Spleen (tissue), 7 donors: ENCODE data around the gene TGFA.

Experiments
- POLR2A ChIP-seq, 3 donors: fragments of 450-650 bp; IDR thresholded peaks; one replicate each; pipeline ENCODE4 v1.5.1; 2017; ENCODE audit warnings: antibody characterized with exemption in 3 of 3, mild to moderate bottlenecking in 1 of 3
- TF ChIP-seq, protein P1 (sequence below), 11 experiments: fragments of 200-600 bp in 7 of 11; fragments of 450-650 bp in 4 of 11; sonication (generic) in 4 of 11; IDR thresholded peaks in 8 of 11; conservative IDR thresholded peaks in 3 of 11; 1 replicate in 7 of 11; 2 replicates in 4 of 11; pipeline versions ENCODE4 v1.4.0 to v1.8.0; 2016 to 2021; ENCODE audit warnings: antibody characterized with exemption in 11 of 11, inconsistent platforms in 4 of 11, mild to moderate bottlenecking in 1 of 11
- donor health status: DM: no; HTN: no; CAD: no; lungs with moderate emphysema.
- donor health status: DM: no; HTN: no; CAD: no.
- donor health status: DM: no; HTN: no; CAD: no.

- TF ChIP-seq, protein P1, sequence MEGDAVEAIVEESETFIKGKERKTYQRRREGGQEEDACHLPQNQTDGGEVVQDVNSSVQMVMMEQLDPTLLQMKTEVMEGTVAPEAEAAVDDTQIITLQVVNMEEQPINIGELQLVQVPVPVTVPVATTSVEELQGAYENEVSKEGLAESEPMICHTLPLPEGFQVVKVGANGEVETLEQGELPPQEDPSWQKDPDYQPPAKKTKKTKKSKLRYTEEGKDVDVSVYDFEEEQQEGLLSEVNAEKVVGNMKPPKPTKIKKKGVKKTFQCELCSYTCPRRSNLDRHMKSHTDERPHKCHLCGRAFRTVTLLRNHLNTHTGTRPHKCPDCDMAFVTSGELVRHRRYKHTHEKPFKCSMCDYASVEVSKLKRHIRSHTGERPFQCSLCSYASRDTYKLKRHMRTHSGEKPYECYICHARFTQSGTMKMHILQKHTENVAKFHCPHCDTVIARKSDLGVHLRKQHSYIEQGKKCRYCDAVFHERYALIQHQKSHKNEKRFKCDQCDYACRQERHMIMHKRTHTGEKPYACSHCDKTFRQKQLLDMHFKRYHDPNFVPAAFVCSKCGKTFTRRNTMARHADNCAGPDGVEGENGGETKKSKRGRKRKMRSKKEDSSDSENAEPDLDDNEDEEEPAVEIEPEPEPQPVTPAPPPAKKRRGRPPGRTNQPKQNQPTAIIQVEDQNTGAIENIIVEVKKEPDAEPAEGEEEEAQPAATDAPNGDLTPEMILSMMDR (IDR thresholded peaks at IDR 0.05 in 8 of 11, conservative IDR thresholded peaks at IDR 0.05 in 3 of 11): no peak
- TF ChIP-seq POLR2A (IDR thresholded peaks at IDR 0.05): no peak
Observed at GRCh38 chr2:70551167-70551566, 2.5 kb downstream of the TGFA start.
